HEK293 (cell line): ENCODE results near the gene CNOT4.

Experiments
- CTCF ChIA-PET: fragments of 350-600 bp; formaldehyde crosslinking; extraction: SDS; loops from one replicate; lab custom pipeline; 2021; ENCODE audit warnings: antibody characterized with exemption; lab: Yijun Ruan, JAX
- POLR2A ChIA-PET: fragments of 300-600 bp; formaldehyde crosslinking; extraction: SDS; loops from one replicate; lab custom pipeline; 2020; ENCODE audit warnings: antibody characterized with exemption, inconsistent platforms; lab: Yijun Ruan, JAX
- H3K27ac ChIP-seq: fragments of 200-500 bp; sonication (Bioruptor generic); 2 replicates; pipeline ENCODE4 v1.5.1; 2014; ENCODE audit warnings: low read depth, low read length, control low read depth, inconsistent platforms; ENCODE audit errors: extremely low read depth
- H3K36me3 ChIP-seq, 2 experiments: fragments of 200-500 bp in 1 of 2; sonication (Bioruptor generic) in 1 of 2; 1 replicate in 1 of 2; 2 replicates in 1 of 2; pipeline ENCODE4 v1.5.1; 2014 to 2017; ENCODE audit warnings: inconsistent platforms in 2 of 2, low read length in 2 of 2; ENCODE audit not compliant: control insufficient read depth in 2 of 2, insufficient read depth in 1 of 2
- H3K4me1 ChIP-seq: fragments of 200-500 bp; sonication (Bioruptor generic); 2 replicates; pipeline ENCODE4 v1.5.1; 2014; ENCODE audit warnings: mild to moderate bottlenecking, low read length, inconsistent platforms; ENCODE audit not compliant: control insufficient read depth, insufficient read depth
- H3K4me3 ChIP-seq: 2 replicates; pipeline ENCODE4 v1.5.1; 2011; ENCODE audit warnings: low read depth, mild to moderate bottlenecking, control low read depth, low read length, moderate library complexity
- H3K9me3 ChIP-seq: fragments of 200-500 bp; sonication (Bioruptor generic); 2 replicates; pipeline ENCODE4 v1.5.1; 2014; ENCODE audit warnings: low read depth, low read length, inconsistent platforms; ENCODE audit not compliant: control insufficient read depth, insufficient read depth
- BCL11B ChIP-seq: fragments of 450-650 bp; formaldehyde crosslinking; IDR thresholded peaks from 2 replicates; pipeline ENCODE4 v1.5.1; 2016; ENCODE audit warnings: low read depth, missing biosample characterization, missing genetic modification characterization
- GLIS2 ChIP-seq: fragments of 450-650 bp; formaldehyde crosslinking; IDR thresholded peaks from 2 replicates; pipeline ENCODE4 v1.5.1; 2016; ENCODE audit warnings: missing biosample characterization, missing genetic modification characterization
- IKZF3 ChIP-seq: fragments of 450-650 bp; IDR thresholded peaks from 2 replicates; pipeline ENCODE4 v1.5.0; 2018; ENCODE audit warnings: missing biosample characterization, mild to moderate bottlenecking, missing genetic modification characterization, moderate library complexity
- SCRT1 ChIP-seq: fragments of 450-650 bp; formaldehyde crosslinking; IDR thresholded peaks from 2 replicates; pipeline ENCODE4 v1.5.1; 2016; ENCODE audit warnings: missing biosample characterization, missing genetic modification characterization, borderline replicate concordance
- TCF7L2 ChIP-seq: IDR thresholded peaks from 2 replicates; pipeline ENCODE4 v1.6.1; 2011; ENCODE audit warnings: low read depth, mild to moderate bottlenecking, inconsistent platforms, low read length, moderate library complexity, borderline replicate concordance
- ZBTB8A ChIP-seq: fragments of 450-650 bp; formaldehyde crosslinking; IDR thresholded peaks from 2 replicates; pipeline ENCODE4 v1.5.1; 2016; ENCODE audit warnings: missing biosample characterization, missing genetic modification characterization
- ZFP69B ChIP-seq: fragments of 450-650 bp; formaldehyde crosslinking; IDR thresholded peaks from 2 replicates; pipeline ENCODE4 v1.5.1; 2016; ENCODE audit warnings: missing biosample characterization, missing genetic modification characterization
- ZNF146 ChIP-seq: fragments of 450-650 bp; formaldehyde crosslinking; IDR thresholded peaks from 2 replicates; pipeline ENCODE4 v1.5.1; 2016; ENCODE audit warnings: missing biosample characterization, missing genetic modification characterization
- ZNF202 ChIP-seq: fragments of 450-650 bp; formaldehyde crosslinking; IDR thresholded peaks from 2 replicates; pipeline ENCODE4 v1.5.1; 2016; ENCODE audit warnings: missing biosample characterization, missing genetic modification characterization, borderline replicate concordance
- ZNF24 ChIP-seq: fragments of 450-650 bp; formaldehyde crosslinking; IDR thresholded peaks from 2 replicates; pipeline ENCODE4 v1.5.1; 2016; ENCODE audit warnings: missing biosample characterization, missing genetic modification characterization
- ZNF302 ChIP-seq: fragments of 450-650 bp; formaldehyde crosslinking; IDR thresholded peaks from 2 replicates; pipeline ENCODE4 v1.5.1; 2016; ENCODE audit warnings: missing biosample characterization, missing genetic modification characterization, low read depth
- ZNF341 ChIP-seq: fragments of 450-650 bp; formaldehyde crosslinking; IDR thresholded peaks from 2 replicates; pipeline ENCODE4; 2016; ENCODE audit warnings: low read depth, missing biosample characterization, missing genetic modification characterization
- ZNF394 ChIP-seq: fragments of 450-650 bp; formaldehyde crosslinking; IDR thresholded peaks from 2 replicates; pipeline ENCODE4 v1.5.1; 2016; ENCODE audit warnings: missing biosample characterization, missing genetic modification characterization, mild to moderate bottlenecking, moderate library complexity, borderline replicate concordance
- ZNF558 ChIP-seq: fragments of 450-650 bp; formaldehyde crosslinking; IDR thresholded peaks from 2 replicates; pipeline ENCODE4 v1.5.1; 2016; ENCODE audit warnings: missing biosample characterization, missing genetic modification characterization
- ZNF560 ChIP-seq: fragments of 450-650 bp; formaldehyde crosslinking; IDR thresholded peaks from 2 replicates; pipeline ENCODE4 v1.5.1; 2017; ENCODE audit warnings: missing biosample characterization, missing genetic modification characterization, borderline replicate concordance
- ZNF610 ChIP-seq: fragments of 450-650 bp; formaldehyde crosslinking; IDR thresholded peaks from 2 replicates; pipeline ENCODE4 v1.5.1; 2016; ENCODE audit warnings: missing biosample characterization, missing genetic modification characterization, borderline replicate concordance
- ZNF670 ChIP-seq: fragments of 450-650 bp; formaldehyde crosslinking; IDR thresholded peaks from 2 replicates; pipeline ENCODE4 v1.5.1; 2016; ENCODE audit warnings: missing biosample characterization, missing genetic modification characterization, low read depth
- ZNF785 ChIP-seq: fragments of 450-650 bp; formaldehyde crosslinking; IDR thresholded peaks from 2 replicates; pipeline ENCODE4 v1.5.1; 2016; ENCODE audit warnings: missing biosample characterization, missing genetic modification characterization
- ZNF791 ChIP-seq: fragments of 450-650 bp; formaldehyde crosslinking; IDR thresholded peaks from 2 replicates; pipeline ENCODE4 v1.5.1; 2016; ENCODE audit warnings: missing biosample characterization, missing genetic modification characterization
- ZSCAN16 ChIP-seq: fragments of 450-650 bp; formaldehyde crosslinking; IDR thresholded peaks from 2 replicates; pipeline ENCODE4 v1.5.1; 2016; ENCODE audit warnings: missing biosample characterization, missing genetic modification characterization
- TF ChIP-seq, protein P1 (sequence below): fragments of 450-650 bp; formaldehyde crosslinking; IDR thresholded peaks from 2 replicates; pipeline ENCODE4 v1.5.1; 2016; ENCODE audit warnings: missing biosample characterization, missing genetic modification characterization
- TF ChIP-seq, protein P2 (sequence below): fragments of 450-650 bp; formaldehyde crosslinking; IDR thresholded peaks from 2 replicates; pipeline ENCODE4 v1.5.1; 2016; ENCODE audit warnings: missing biosample characterization, missing genetic modification characterization
- TF ChIP-seq, protein P3 (sequence below): fragments of 450-650 bp; formaldehyde crosslinking; IDR thresholded peaks from 2 replicates; pipeline ENCODE4 v1.5.1; 2016; ENCODE audit warnings: missing biosample characterization, missing genetic modification characterization, borderline replicate concordance

Gene CNOT4

DNA sequence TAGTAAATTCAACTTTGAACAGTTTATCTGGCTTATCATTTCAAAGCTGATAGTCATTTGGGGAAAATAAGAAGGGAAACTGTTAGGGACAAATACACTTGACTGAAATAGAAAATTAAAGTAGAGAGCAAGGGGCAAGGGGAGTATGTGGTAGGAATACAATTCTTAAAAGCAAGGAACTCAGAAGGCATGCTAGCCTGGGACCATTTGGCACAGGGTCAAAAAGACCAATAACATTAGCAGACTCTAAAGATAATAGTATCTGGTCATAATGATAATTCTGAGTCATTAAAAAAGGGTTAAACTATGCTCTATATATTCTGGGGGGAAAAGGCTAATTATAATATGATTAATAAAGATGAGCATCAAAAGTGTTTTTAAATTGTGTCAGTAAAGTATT lies 112.2 kb downstream of the CNOT4 start:
- no peak overlapping the region for H3K4me3 ChIP-seq
- TF ChIP-seq SCRT1 (no peak), ZNF560 (tag by site-specific recombination) (no peak), ZNF341 (tag by site-specific recombination) (no peak), ZBTB8A (tag by site-specific recombination) (no peak)
- TF ChIP-seq, all 188 proteins: peak for 0
- POLR2A ChIA-PET, result no interaction called here
- CTCF ChIA-PET, result no interaction called here
- no peaks in the 10 kb centered on the region; the same call in 1 of the 2 replicates for H3K4me1 ChIP-seq
- no peaks in the 10 kb centered on the region for H3K9me3 ChIP-seq
- no peak overlapping the region for H3K27ac ChIP-seq
- H3K36me3 ChIP-seq, result peaks cover 0 to 15% of the 10 kb centered on the region in 2 experiments; a peak in 1 of 3 replicates

DNA sequence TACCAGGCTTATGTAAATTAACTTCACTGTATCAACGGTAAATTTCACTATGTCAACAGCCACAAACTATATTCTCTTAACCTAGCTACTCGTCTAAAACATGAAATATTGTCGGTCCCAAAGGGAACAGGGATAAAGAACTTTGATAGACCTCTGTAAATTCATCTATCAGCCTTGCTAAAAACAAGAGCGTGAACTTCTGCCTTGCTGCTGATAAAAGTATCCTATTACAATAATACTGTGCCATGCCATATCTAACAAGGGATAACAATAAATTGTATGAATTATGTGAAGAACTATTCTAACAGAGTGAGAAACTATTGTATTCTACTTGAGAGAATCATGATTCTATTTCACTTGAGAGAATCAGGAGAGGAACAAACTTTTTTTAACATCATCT lies 117.2 kb downstream of the CNOT4 start:
- POLR2A ChIA-PET, result no interaction called here
- H3K4me1 ChIP-seq, result no peaks in the 10 kb centered on the region
- no peaks in the 10 kb centered on the region for H3K9me3 ChIP-seq
- CTCF ChIA-PET, result interaction anchor here (1.3 kb wide), 1 partner anchor 22 kb away, joined by 4 read pairs; no protein-coding TSS in a partner anchor
- no peak overlapping the region for H3K4me3 ChIP-seq
- peaks cover 0 to 15% of the 10 kb centered on the region in 2 experiments; a peak in 1 of 3 replicates for H3K36me3 ChIP-seq
- H3K27ac ChIP-seq, result no peak overlapping the region
- no peak for TF ChIP-seq ZFP69B (tag by site-specific recombination)
- TF ChIP-seq ZNF146 (tag by site-specific recombination), result no peak
- TF ChIP-seq ZNF302, result no peak
- TF ChIP-seq IKZF3, result no peak
- no peak for TF ChIP-seq ZNF670 (tag by site-specific recombination)
- no peak for TF ChIP-seq ZNF558 (tag by site-specific recombination)
- TF ChIP-seq ZNF24 (tag by site-specific recombination), result no peak
- TF ChIP-seq ZNF202 (tag by site-specific recombination), result no peak
- no peak for TF ChIP-seq ZNF610
- TF ChIP-seq ZNF341 (tag by site-specific recombination), result no peak

DNA sequence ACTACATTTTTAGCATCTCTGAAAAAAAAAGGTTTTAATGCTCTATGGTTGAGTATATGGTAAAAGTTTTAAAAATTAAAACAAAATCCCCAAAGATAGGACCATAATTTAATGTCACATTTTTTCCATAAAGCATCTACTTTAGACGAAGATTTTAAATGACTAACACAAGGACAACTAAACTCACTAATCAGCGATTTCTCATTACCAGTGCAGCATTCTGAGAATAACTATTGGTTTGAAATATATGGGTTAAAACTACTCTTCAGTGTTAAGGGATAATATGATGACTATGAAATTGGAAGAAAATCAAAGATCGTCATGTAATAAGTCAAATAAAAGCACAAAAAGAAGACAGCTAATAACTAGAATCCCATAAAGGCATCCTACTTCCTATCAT lies 118.4 kb downstream of the CNOT4 start:
- peaks cover 0 to 15% of the 10 kb centered on the region in 2 experiments; a peak in 1 of 3 replicates for H3K36me3 ChIP-seq
- H3K4me1 ChIP-seq, result no peaks in the 10 kb centered on the region
- H3K4me3 ChIP-seq, result no peak overlapping the region
- TF ChIP-seq BCL11B (no peak), TCF7L2 (no peak), ZNF791 (tag by site-specific recombination) (no peak), ZNF785 (no peak), ZNF394 (tag by site-specific recombination) (no peak), ZNF146 (tag by site-specific recombination) (no peak), ZSCAN16 (tag by site-specific recombination) (no peak), GLIS2 (no peak), ZFP69B (tag by site-specific recombination) (no peak)
- TF ChIP-seq, protein P1, sequence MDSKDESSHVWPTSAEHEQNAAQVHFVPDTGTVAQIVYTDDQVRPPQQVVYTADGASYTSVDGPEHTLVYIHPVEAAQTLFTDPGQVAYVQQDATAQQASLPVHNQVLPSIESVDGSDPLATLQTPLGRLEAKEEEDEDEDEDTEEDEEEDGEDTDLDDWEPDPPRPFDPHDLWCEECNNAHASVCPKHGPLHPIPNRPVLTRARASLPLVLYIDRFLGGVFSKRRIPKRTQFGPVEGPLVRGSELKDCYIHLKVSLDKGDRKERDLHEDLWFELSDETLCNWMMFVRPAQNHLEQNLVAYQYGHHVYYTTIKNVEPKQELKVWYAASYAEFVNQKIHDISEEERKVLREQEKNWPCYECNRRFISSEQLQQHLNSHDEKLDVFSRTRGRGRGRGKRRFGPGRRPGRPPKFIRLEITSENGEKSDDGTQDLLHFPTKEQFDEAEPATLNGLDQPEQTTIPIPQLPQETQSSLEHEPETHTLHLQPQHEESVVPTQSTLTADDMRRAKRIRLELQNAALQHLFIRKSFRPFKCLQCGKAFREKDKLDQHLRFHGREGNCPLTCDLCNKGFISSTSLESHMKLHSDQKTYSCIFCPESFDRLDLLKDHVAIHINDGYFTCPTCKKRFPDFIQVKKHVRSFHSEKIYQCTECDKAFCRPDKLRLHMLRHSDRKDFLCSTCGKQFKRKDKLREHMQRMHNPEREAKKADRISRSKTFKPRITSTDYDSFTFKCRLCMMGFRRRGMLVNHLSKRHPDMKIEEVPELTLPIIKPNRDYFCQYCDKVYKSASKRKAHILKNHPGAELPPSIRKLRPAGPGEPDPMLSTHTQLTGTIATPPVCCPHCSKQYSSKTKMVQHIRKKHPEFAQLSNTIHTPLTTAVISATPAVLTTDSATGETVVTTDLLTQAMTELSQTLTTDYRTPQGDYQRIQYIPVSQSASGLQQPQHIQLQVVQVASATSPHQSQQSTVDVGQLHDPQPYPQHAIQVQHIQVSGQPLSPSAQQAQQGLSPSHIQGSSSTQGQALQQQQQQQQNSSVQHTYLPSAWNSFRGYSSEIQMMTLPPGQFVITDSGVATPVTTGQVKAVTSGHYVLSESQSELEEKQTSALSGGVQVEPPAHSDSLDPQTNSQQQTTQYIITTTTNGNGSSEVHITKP (tag by site-specific recombination), result no peak
- TF ChIP-seq, protein P2, sequence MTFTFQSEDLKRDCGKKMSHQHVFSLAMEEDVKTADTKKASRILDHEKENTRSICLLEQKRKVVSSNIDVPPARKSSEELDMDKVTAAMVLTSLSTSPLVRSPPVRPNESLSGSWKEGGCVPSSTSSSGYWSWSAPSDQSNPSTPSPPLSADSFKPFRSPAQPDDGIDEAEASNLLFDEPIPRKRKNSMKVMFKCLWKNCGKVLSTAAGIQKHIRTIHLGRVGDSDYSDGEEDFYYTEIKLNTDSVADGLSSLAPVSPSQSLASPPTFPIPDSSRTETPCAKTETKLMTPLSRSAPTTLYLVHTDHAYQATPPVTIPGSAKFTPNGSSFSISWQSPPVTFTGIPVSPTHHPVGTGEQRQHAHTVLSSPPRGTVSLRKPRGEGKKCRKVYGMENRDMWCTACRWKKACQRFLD (tag by site-specific recombination), result no peak
- TF ChIP-seq, protein P3, sequence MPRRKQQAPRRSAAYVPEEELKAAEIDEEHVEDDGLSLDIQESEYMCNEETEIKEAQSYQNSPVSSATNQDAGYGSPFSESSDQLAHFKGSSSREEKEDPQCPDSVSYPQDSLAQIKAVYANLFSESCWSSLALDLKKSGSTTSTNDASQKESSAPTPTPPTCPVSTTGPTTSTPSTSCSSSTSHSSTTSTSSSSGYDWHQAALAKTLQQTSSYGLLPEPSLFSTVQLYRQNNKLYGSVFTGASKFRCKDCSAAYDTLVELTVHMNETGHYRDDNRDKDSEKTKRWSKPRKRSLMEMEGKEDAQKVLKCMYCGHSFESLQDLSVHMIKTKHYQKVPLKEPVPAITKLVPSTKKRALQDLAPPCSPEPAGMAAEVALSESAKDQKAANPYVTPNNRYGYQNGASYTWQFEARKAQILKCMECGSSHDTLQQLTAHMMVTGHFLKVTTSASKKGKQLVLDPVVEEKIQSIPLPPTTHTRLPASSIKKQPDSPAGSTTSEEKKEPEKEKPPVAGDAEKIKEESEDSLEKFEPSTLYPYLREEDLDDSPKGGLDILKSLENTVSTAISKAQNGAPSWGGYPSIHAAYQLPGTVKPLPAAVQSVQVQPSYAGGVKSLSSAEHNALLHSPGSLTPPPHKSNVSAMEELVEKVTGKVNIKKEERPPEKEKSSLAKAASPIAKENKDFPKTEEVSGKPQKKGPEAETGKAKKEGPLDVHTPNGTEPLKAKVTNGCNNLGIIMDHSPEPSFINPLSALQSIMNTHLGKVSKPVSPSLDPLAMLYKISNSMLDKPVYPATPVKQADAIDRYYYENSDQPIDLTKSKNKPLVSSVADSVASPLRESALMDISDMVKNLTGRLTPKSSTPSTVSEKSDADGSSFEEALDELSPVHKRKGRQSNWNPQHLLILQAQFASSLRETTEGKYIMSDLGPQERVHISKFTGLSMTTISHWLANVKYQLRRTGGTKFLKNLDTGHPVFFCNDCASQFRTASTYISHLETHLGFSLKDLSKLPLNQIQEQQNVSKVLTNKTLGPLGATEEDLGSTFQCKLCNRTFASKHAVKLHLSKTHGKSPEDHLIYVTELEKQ, result no peak
- ChIA-PET POLR2A (no interaction called here), CTCF (no interaction called here)
- H3K9me3 ChIP-seq, result no peaks in the 10 kb centered on the region
- H3K27ac ChIP-seq, result no peak overlapping the region
